ENCODE data around the gene STPG4. TPM values are rescaled to one million over a fixed set of nuclear protein-coding genes. Genes with fewer than 3 reads are reported as not detected.

Gene STPG4
- total RNA-seq, 4 donors from 2014 or later: not detected

DNA sequence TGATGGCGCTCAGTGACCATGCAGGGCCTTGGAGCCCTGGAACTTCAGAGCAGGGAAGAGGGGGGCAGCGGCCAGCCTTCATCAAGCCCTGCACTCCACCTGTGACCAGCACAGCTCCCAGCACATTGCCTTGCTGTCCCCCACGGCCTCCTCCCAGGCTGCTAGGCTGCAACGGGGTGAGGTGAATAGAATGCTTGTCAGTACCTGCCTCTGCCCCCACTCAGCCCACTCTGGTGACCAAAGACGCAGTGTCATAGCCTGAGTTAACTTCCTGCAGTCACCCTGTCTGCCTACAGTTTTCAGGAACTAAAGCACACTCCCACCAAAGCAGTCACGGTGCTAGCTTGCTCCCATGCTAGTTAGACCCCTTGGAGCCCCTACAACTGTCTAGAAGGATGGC lies 72.1 kb downstream of the STPG4 start:
- TF ChIP-seq, protein P1, sequence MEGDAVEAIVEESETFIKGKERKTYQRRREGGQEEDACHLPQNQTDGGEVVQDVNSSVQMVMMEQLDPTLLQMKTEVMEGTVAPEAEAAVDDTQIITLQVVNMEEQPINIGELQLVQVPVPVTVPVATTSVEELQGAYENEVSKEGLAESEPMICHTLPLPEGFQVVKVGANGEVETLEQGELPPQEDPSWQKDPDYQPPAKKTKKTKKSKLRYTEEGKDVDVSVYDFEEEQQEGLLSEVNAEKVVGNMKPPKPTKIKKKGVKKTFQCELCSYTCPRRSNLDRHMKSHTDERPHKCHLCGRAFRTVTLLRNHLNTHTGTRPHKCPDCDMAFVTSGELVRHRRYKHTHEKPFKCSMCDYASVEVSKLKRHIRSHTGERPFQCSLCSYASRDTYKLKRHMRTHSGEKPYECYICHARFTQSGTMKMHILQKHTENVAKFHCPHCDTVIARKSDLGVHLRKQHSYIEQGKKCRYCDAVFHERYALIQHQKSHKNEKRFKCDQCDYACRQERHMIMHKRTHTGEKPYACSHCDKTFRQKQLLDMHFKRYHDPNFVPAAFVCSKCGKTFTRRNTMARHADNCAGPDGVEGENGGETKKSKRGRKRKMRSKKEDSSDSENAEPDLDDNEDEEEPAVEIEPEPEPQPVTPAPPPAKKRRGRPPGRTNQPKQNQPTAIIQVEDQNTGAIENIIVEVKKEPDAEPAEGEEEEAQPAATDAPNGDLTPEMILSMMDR (IDR thresholded peaks at IDR 0.05; ENCODE audit: low read depth): no peak

DNA sequence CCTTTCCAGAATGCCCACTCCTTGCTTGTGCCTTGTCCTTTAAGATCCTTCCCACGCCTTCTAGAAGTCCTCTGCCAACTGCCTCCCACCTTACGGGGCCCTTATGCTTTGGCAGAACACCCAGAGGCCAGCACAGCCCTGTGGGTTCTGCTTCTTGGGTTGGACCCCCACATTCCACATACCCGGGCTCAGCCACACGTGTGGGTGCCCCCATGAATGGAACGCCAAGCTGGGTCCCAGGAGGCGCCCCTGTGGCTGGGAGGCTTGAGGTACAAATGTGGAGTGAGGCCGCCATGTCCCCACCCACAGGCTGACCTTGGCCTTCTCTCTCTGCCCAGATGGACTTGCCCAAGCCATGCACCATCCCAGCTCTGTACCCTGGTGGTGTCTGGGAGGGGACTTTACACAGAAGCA lies 74.2 kb downstream of the STPG4 start:
- TF ChIP-seq, protein P1 (IDR thresholded peaks at IDR 0.05; ENCODE audit: low read depth): no peak

DNA sequence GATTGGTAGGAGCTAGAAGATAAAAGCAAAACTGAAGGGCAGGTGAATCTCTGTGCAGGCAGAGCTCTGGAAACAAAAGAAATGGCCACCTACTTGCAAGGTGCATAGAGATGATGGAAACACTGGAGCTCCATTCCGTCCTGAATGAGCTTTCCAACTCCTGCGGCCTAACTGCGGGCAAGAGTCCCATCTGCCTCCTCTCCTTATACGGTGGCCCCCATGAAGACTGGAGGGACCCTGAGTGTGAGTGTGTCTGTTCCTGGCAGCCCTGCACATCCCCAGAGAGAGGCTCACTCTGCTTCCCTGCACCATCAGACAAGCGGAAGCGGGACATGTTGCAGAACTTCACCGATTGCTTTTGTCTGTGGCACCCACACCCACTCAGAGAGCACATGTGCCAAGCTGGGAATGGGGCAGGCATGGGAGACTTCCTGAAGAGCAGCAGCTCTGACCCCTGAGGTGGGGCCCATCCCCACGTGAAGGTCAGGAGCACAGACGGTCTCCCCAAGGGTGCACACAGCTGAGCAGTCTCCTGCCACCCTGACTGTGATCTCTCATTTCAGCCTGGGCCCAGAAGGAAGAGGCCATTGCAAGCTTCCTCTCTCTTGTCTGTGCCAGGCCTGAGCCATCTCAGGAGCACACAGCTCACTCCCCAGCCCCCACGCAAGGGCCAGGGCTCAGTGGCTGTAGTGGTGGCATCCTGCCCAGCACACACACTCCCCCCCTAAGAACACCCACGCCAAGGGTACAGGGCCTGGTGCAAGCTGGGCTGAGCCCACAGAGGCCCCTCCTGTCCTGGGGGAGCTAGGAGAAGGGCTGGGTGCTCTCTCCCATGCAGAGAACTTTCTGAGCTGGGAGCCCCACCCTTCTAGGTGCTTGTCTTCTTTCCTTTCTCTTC lies 75.3 kb downstream of the STPG4 start:
- TF ChIP-seq, protein P1 (IDR thresholded peaks at IDR 0.05; ENCODE audit: low read depth): no peak

DNA sequence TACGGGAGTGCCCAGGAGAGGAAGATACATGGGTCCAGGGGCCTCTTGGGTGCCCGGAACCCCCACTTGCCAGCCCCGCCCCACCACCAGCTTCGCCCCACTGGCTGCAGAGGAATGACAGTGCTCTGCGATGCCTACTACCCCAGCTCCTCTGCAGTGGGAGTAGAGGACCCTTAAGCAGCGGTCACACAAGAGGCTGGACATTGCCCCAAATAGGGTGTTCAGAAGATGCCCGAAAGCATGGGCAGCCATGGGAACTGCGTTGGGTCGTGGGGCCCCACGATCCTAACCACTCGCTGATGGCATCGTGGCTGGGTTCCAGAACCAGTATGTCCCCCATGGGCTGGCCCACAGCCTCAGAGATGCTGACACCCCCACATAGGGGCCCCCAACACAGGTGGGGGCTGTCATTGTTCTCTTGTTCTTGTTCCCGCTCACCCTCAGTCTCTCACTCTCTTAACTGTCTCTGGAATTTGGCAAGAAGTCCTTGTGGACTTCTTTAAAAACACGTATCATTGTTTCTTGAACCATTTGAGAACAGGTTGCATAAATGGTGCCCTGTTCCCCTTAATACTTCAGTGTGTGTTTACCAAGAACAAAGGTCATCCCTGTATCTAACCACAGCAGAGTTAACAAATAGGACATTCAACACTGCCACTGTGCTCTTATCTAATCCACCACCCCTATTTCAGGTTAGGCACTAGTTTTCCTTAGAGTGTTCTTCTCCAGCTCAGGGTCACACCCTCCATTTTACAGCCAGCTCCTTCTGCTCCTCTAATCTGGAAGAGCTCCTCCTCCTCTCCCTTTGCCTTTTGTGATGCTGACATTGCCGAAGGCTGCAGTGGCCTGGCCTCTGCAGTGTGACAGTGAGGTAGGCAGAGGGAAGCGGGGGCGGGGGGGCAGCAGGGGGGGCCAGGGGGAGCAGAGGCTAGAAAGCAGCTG lies 76.3 kb downstream of the STPG4 start:
- TF ChIP-seq, protein P1 (IDR thresholded peaks at IDR 0.05; ENCODE audit: low read depth): no peak

DNA sequence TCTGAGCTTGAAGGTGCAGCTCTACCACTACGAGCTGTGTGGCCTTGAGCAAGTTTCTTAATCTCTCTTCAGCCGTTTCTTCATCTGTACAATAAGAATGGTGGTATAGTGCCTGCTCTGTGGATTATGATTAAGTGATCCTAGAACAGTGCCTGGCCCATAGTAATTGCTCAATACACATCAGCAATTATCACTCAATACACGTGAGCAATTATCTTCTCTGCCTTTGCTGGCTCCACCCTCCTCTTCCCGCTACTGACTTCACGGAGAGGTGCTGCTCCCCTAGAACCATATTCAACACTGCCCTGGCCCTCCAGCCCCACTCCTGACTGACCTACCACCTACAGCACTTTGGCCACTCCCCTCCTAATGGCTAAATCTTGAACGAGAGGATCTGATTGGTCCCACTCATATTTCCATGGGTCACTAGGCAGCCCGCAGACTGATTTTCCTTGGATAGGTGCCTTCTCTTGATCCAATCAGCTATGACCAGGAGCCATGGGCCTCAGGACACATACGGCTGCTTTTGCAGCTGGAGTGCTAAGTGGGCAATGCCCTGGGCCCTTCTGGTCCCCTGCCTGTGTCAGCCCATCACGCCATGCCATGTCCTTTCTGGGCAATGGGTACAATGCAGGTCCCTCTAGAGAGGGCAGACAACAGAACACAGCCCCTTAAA lies 77.5 kb downstream of the STPG4 start:
- TF ChIP-seq, protein P1 (IDR thresholded peaks at IDR 0.05; ENCODE audit: low read depth): no peak

DNA sequence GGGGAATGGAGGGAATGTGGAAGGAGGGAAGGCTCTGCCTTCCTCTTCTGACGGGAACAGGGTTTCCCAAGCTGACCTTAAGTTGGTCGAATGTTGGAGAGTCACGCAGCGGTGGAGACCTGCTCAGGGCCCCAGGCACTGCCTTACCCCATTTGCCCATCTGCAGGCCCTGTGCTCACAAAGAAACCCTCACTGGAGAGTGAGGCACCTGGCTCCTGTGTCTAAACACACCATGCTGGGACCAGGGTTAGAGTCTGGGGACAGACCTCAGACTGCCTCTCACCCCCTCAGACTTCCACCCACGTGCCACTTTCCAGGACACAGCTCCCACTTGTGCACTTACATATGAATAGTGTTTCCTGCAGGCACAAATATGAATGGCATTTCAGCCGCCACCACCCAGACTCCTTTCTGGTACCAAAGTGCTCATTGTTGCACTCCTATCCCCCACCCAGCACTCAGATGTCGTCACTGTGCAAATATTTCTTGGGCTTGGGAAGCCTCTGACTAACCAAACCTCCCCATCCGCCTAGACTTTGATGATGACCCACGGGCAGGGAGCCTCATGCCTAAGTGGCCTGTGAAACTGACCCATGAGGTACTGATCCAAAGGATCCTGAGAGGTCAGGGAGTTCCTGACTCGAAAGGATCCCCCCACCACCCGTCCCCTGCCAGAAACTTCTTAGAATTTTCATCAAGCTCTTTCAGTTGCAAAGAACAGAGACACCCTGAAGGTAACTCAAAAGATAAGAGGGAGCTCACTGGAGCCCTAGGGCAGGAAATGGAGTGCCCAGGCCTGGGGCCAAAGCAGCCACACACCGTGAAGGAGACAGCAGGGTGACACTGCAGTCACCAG lies 78.3 kb downstream of the STPG4 start:
- TF ChIP-seq, protein P1 (IDR thresholded peaks at IDR 0.05; ENCODE audit: low read depth): no peak

Data from subcutaneous adipose tissue (tissue), 4 donors.